ENCODE measurements around the gene KYAT1. TPM values are rescaled to one million over a fixed set of nuclear protein-coding genes. Genes with fewer than 3 reads are reported as not detected.
"Not testable (repeated sequence)": the region's sequence is repeated elsewhere in the genome, so short reads cannot be mapped to it uniquely, and the experiment has no call there.

The KYAT1 gene
- total RNA-seq, 2 experiments from 2014 or later: 14.8 to 18.5 TPM

- CTCF ChIA-PET: interaction anchor here (0.7 to 1.2 kb wide), 2 partner anchors 11 to 45 kb away, joined by 3 to 4 read pairs; no protein-coding TSS in a partner anchor
- no peaks in the 10 kb centered on the region for H3K27me3 Mint-ChIP-seq
- ATAC-seq (peak; percentile 8), DNase-seq (peak; percentile 48)
- peak overlapping the region; percentile 91 for H3K27ac Mint-ChIP-seq
- H3K36me3 Mint-ChIP-seq (ENCODE audit: low read depth): peaks cover 15% of the 10 kb centered on the region
- intact Hi-C loops (cut with DNase I, micrococcal nuclease): loop anchor here (1.0 to 5.0 kb wide), 22 partner anchors 19 to 816 kb away; partner anchors contain the start of genes DOLK (in 2 of the 2), NUP188 (in 2 of the 2), DOLPP1 (in 1 of the 2) and DYNC2I2 (in 1 of the 2)
- peak overlapping the region; percentile 94 for H3K4me3 Mint-ChIP-seq
- POLR2A ChIA-PET: interaction anchor here (0.6 kb wide), 1 partner anchor 185 kb away, joined by 3 read pairs; no protein-coding TSS in a partner anchor
- H3K9me3 Mint-ChIP-seq (ENCODE audit: low read depth): no peaks in the 10 kb centered on the region
- H3K4me1 Mint-ChIP-seq: peaks cover 56% of the 10 kb centered on the region
These were observed 1.2 kb upstream of the KYAT1 start for GRCh38 chr9:128882677-128883603.

- Mint-ChIP-seq H3K4me1 (peaks cover 27% of the 10 kb centered on the region), H3K4me3 (no peak overlapping the region), H3K9me3 (ENCODE audit: low read depth) (no peaks in the 10 kb centered on the region), H3K36me3 (ENCODE audit: low read depth) (peaks cover 2% of the 10 kb centered on the region), H3K27me3 (no peaks in the 10 kb centered on the region), H3K27ac (no peak overlapping the region)
- intact Hi-C loops (cut with DNase I, micrococcal nuclease): no loop called here
- ATAC-seq: no peak
- ChIA-PET POLR2A (interaction anchor here (0.5 to 0.6 kb wide), 3 partner anchors 11 to 74 kb away, joined by 3 to 6 read pairs (median 3); no protein-coding TSS in a partner anchor), CTCF (interaction anchor here (0.7 to 5.7 kb wide), 7 partner anchors 15 to 67 kb away, joined by 3 to 29 read pairs (median 4); no protein-coding TSS in a partner anchor)
- no peak for DNase-seq
These were observed 3.9 kb downstream of the KYAT1 start for GRCh38 chr9:128877852-128878251.

- H3K4me1 Mint-ChIP-seq; H3K27ac Mint-ChIP-seq; H3K9me3 Mint-ChIP-seq (ENCODE audit: low read depth); DNase-seq; H3K36me3 Mint-ChIP-seq (ENCODE audit: low read depth); intact Hi-C loops (cut with DNase I, micrococcal nuclease); H3K4me3 Mint-ChIP-seq; H3K27me3 Mint-ChIP-seq; ATAC-seq: not testable (repeated sequence)
- CTCF ChIA-PET: interaction anchor here (0.7 to 1.5 kb wide), 2 partner anchors 57 to 528 kb away, joined by 3 to 6 read pairs; no protein-coding TSS in a partner anchor
- POLR2A ChIA-PET: interaction anchor here (0.6 to 0.7 kb wide), 2 partner anchors 321 to 827 kb away, joined by 3 to 6 read pairs; no protein-coding TSS in a partner anchor
These were observed 10.8 kb downstream of the KYAT1 start for GRCh38 chr9:128870941-128871265.

GRCh38 chr9:128870128-128870940 lies 11.4 kb downstream of the KYAT1 start:
- intact Hi-C loops (cut with DNase I, micrococcal nuclease): no loop called here
- Mint-ChIP-seq H3K27me3 (no peaks in the 10 kb centered on the region), H3K36me3 (ENCODE audit: low read depth) (peaks cover 9% of the 10 kb centered on the region), H3K27ac (no peak overlapping the region), H3K9me3 (ENCODE audit: low read depth) (no peaks in the 10 kb centered on the region), H3K4me1 (peaks cover 10% of the 10 kb centered on the region), H3K4me3 (no peak overlapping the region)
- ATAC-seq (no peak), DNase-seq (no peak)
- ChIA-PET POLR2A (interaction anchor here (0.7 kb wide), 1 partner anchor 827 kb away, joined by 6 read pairs; no protein-coding TSS in a partner anchor), CTCF (interaction anchor here (0.7 to 1.5 kb wide), 2 partner anchors 58 to 528 kb away, joined by 3 to 6 read pairs; no protein-coding TSS in a partner anchor)

GRCh38 chr9:128863647-128864046 lies 18.1 kb downstream of the KYAT1 start:
- H3K27ac Mint-ChIP-seq: no peak overlapping the region
- ATAC-seq: peak; percentile 98
- DNase-seq: peak; percentile 93
- CTCF ChIA-PET: interaction anchor here (0.6 to 5.6 kb wide), 9 partner anchors 12 to 749 kb away, joined by 3 to 86 read pairs (median 5); partner anchors contain the start of genes ENDOG, KYAT1 and LRRC8A
- POLR2A ChIA-PET: no interaction called here
- no peaks in the 10 kb centered on the region for H3K9me3 Mint-ChIP-seq (ENCODE audit: low read depth)
- H3K36me3 Mint-ChIP-seq (ENCODE audit: low read depth): no peaks in the 10 kb centered on the region
- intact Hi-C loops (cut with DNase I, micrococcal nuclease): loop anchor here (1.0 to 2.0 kb wide), 3 partner anchors 17 to 65 kb away; partner anchors contain the start of genes KYAT1 (in 1 of the 2) and LRRC8A (in 1 of the 2)
- H3K4me1 Mint-ChIP-seq: peaks cover 5% of the 10 kb centered on the region
- no peak overlapping the region for H3K4me3 Mint-ChIP-seq
- H3K27me3 Mint-ChIP-seq: no peaks in the 10 kb centered on the region

- Mint-ChIP-seq H3K4me1 (peaks cover 5% of the 10 kb centered on the region), H3K27ac (no peak overlapping the region), H3K27me3 (no peaks in the 10 kb centered on the region), H3K36me3 (ENCODE audit: low read depth) (no peaks in the 10 kb centered on the region), H3K4me3 (no peak overlapping the region), H3K9me3 (ENCODE audit: low read depth) (no peaks in the 10 kb centered on the region)
- ChIA-PET CTCF (interaction anchor here (0.6 to 5.6 kb wide), 10 partner anchors 10 to 170 kb away, joined by 3 to 86 read pairs (median 4); partner anchors contain the start of genes ENDOG, KYAT1 and LRRC8A), POLR2A (no interaction called here)
- intact Hi-C loops (cut with DNase I, micrococcal nuclease): loop anchor here in 1 of 2 experiments (2.0 kb wide), 1 partner anchor 18 kb away; the partner anchor contains the start of gene KYAT1
- no peak for ATAC-seq
- DNase-seq: no peak
These were observed 19.3 kb downstream of the KYAT1 start for GRCh38 chr9:128862401-128862851.

GRCh38 chr9:128861501-128861900 lies 20.2 kb downstream of the KYAT1 start:
- no peaks in the 10 kb centered on the region for H3K9me3 Mint-ChIP-seq (ENCODE audit: low read depth)
- no peaks in the 10 kb centered on the region for H3K36me3 Mint-ChIP-seq (ENCODE audit: low read depth)
- no peak overlapping the region for H3K4me3 Mint-ChIP-seq
- intact Hi-C loops (cut with DNase I, micrococcal nuclease): no loop called here
- no peak overlapping the region for H3K27ac Mint-ChIP-seq
- ATAC-seq (no peak), DNase-seq (no peak)
- ChIA-PET POLR2A (no interaction called here), CTCF (interaction anchor here (0.7 to 5.6 kb wide), 8 partner anchors 10 to 207 kb away, joined by 3 to 86 read pairs (median 4); partner anchors contain the start of genes ENDOG, KYAT1, LRRC8A and PKN3)
- peaks cover 5% of the 10 kb centered on the region for H3K4me1 Mint-ChIP-seq
- H3K27me3 Mint-ChIP-seq: no peaks in the 10 kb centered on the region

GRCh38 chr9:128860937-128861336 lies 20.8 kb downstream of the KYAT1 start:
- no peaks in the 10 kb centered on the region for H3K27me3 Mint-ChIP-seq
- intact Hi-C loops (cut with DNase I, micrococcal nuclease): no loop called here
- ChIA-PET POLR2A (interaction anchor here (0.7 kb wide), 1 partner anchor 43 kb away, joined by 7 read pairs; the partner anchor contains the start of gene ENDOG), CTCF (interaction anchor here (0.7 to 5.6 kb wide), 5 partner anchors 18 to 207 kb away, joined by 3 to 86 read pairs (median 6); partner anchors contain the start of genes KYAT1, LRRC8A and PKN3)
- peaks cover 5% of the 10 kb centered on the region for H3K4me1 Mint-ChIP-seq
- no peak overlapping the region for H3K4me3 Mint-ChIP-seq
- DNase-seq (no peak), ATAC-seq (no peak)
- no peaks in the 10 kb centered on the region for H3K36me3 Mint-ChIP-seq (ENCODE audit: low read depth)
- no peak overlapping the region for H3K27ac Mint-ChIP-seq
- no peaks in the 10 kb centered on the region for H3K9me3 Mint-ChIP-seq (ENCODE audit: low read depth)

GRCh38 chr9:128858476-128858875 lies 23.3 kb downstream of the KYAT1 start:
- H3K4me3 Mint-ChIP-seq; H3K4me1 Mint-ChIP-seq; DNase-seq; H3K9me3 Mint-ChIP-seq (ENCODE audit: low read depth); H3K27ac Mint-ChIP-seq; POLR2A ChIA-PET; ATAC-seq; H3K36me3 Mint-ChIP-seq (ENCODE audit: low read depth); intact Hi-C loops (cut with DNase I, micrococcal nuclease); H3K27me3 Mint-ChIP-seq: not testable (repeated sequence)
- CTCF ChIA-PET: interaction anchor here (0.9 kb wide), 1 partner anchor 71 kb away, joined by 3 read pairs; no protein-coding TSS in a partner anchor

GRCh38 chr9:128854454-128854853 lies 27.3 kb downstream of the KYAT1 start:
- intact Hi-C loops (cut with DNase I, micrococcal nuclease); H3K27me3 Mint-ChIP-seq; H3K27ac Mint-ChIP-seq; H3K4me3 Mint-ChIP-seq; H3K4me1 Mint-ChIP-seq; ATAC-seq; POLR2A ChIA-PET; DNase-seq: not testable (repeated sequence)
- Mint-ChIP-seq H3K9me3 (ENCODE audit: low read depth) (peaks cover 14% of the 10 kb centered on the region), H3K36me3 (ENCODE audit: low read depth) (peaks cover 22% of the 10 kb centered on the region)
- CTCF ChIA-PET: interaction anchor here (1.1 to 1.6 kb wide), 2 partner anchors 11 to 77 kb away, joined by 4 to 5 read pairs; no protein-coding TSS in a partner anchor
